ENCODE data around the gene DR1.

GRCh38 chr1:93362237-93362636, 16.5 kb downstream of the DR1 start:
- TF ChIP-seq EZH2phosphoT487 (IDR thresholded peaks at IDR 0.05; ENCODE audit: insufficient read depth, low read depth) (no peak), EZH2 (IDR thresholded peaks at IDR 0.05; ENCODE audit: insufficient read depth, poor library complexity, severe bottlenecking) (no peak)
